HL-60 (cell line): ENCODE measurements around the gene ABCG1.

Experiments used
- GABPA ChIP-seq: IDR thresholded peaks from 2 replicates; pipeline ENCODE4 v1.6.1; 2012; ENCODE audit warnings: low read depth
- POLR2AphosphoS5 ChIP-seq: IDR thresholded peaks from 2 replicates; pipeline ENCODE4 v1.6.1; 2012; ENCODE audit warnings: low read depth
- SPI1 ChIP-seq: IDR thresholded peaks from 2 replicates; pipeline ENCODE4 v1.6.1; 2012; ENCODE audit warnings: low read depth, mild to moderate bottlenecking, borderline replicate concordance
- TF ChIP-seq, protein P1 (sequence below): IDR thresholded peaks from one replicate; pipeline ENCODE4 v1.5.1; 2011; ENCODE audit warnings: low read length, control low read depth, inconsistent platforms; ENCODE audit not compliant: insufficient read depth
- TF ChIP-seq, protein P2 (sequence below): IDR thresholded peaks from 2 replicates; pipeline ENCODE4 v1.6.1; 2012; ENCODE audit warnings: low read depth; ENCODE audit not compliant: insufficient replicate concordance

DNA sequence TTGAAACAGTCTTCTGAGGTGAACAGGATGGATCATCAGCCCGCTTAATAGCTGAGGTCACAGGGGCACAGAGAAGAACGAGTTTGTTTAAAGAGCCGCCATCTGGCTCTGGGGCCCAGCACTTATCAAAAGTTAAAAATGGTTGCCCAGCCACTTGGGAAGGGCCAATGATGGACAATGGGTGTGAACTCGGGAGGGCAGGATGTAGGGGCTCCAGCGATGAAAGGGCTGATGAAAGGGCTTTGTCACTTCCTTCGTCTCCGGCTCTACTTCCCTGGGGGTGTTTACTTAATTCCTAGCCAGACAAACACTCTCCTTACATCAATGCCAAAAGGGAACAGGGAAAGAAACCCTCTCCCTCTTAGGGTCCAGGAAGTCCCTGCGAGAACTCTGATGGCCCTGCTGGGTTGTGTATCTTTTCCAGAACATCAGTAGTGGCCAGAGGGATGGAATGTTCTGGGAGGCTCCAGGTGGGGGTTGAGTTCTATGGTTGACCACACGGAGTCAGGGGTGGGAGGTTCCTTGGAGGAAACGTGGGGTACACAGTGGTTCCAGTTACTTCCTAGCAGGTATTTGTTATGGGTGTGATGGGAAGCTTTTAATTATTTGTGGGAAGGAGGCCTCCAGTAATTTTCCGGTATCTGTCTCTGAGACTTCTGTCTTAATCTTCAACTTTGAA lies 9.0 kb upstream of the ABCG1 start:
- no peak for TF ChIP-seq POLR2AphosphoS5
- TF ChIP-seq, protein P1, sequence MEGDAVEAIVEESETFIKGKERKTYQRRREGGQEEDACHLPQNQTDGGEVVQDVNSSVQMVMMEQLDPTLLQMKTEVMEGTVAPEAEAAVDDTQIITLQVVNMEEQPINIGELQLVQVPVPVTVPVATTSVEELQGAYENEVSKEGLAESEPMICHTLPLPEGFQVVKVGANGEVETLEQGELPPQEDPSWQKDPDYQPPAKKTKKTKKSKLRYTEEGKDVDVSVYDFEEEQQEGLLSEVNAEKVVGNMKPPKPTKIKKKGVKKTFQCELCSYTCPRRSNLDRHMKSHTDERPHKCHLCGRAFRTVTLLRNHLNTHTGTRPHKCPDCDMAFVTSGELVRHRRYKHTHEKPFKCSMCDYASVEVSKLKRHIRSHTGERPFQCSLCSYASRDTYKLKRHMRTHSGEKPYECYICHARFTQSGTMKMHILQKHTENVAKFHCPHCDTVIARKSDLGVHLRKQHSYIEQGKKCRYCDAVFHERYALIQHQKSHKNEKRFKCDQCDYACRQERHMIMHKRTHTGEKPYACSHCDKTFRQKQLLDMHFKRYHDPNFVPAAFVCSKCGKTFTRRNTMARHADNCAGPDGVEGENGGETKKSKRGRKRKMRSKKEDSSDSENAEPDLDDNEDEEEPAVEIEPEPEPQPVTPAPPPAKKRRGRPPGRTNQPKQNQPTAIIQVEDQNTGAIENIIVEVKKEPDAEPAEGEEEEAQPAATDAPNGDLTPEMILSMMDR, result no peak
- TF ChIP-seq GABPA, result no peak
- TF ChIP-seq, protein P2, sequence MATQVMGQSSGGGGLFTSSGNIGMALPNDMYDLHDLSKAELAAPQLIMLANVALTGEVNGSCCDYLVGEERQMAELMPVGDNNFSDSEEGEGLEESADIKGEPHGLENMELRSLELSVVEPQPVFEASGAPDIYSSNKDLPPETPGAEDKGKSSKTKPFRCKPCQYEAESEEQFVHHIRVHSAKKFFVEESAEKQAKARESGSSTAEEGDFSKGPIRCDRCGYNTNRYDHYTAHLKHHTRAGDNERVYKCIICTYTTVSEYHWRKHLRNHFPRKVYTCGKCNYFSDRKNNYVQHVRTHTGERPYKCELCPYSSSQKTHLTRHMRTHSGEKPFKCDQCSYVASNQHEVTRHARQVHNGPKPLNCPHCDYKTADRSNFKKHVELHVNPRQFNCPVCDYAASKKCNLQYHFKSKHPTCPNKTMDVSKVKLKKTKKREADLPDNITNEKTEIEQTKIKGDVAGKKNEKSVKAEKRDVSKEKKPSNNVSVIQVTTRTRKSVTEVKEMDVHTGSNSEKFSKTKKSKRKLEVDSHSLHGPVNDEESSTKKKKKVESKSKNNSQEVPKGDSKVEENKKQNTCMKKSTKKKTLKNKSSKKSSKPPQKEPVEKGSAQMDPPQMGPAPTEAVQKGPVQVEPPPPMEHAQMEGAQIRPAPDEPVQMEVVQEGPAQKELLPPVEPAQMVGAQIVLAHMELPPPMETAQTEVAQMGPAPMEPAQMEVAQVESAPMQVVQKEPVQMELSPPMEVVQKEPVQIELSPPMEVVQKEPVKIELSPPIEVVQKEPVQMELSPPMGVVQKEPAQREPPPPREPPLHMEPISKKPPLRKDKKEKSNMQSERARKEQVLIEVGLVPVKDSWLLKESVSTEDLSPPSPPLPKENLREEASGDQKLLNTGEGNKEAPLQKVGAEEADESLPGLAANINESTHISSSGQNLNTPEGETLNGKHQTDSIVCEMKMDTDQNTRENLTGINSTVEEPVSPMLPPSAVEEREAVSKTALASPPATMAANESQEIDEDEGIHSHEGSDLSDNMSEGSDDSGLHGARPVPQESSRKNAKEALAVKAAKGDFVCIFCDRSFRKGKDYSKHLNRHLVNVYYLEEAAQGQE, result no peak
- TF ChIP-seq SPI1, result no peak
